OCI-LY3 (cell line): ENCODE results near the gene SNRNP40.

Experiments used
- H2AFZ ChIP-seq: fragments of 200-600, 300-600 bp; shearing (Covaris generic); 2 replicates; pipeline ENCODE4 v1.6.0; 2014; ENCODE audit warnings: antibody characterized with exemption, low read depth, low read length
- H3K27ac ChIP-seq: fragments of 200-600, 300-600 bp; sonication (generic); 2 replicates; pipeline ENCODE4 v1.5.1; 2014; ENCODE audit warnings: mild to moderate bottlenecking, low read length, moderate library complexity, mixed read lengths
- H3K27me3 ChIP-seq: fragments of 200-600, 300-600 bp; sonication (generic); 2 replicates; pipeline ENCODE4 v1.6.1; 2014; ENCODE audit warnings: low read depth, low read length, mixed read lengths
- H3K36me3 ChIP-seq: fragments of 200-600, 300-600 bp; sonication (generic); replicated peaks from 2 replicates; pipeline ENCODE3; 2014; ENCODE audit warnings: low read depth, low read length, mixed read lengths
- H3K4me1 ChIP-seq: fragments of 300-600, 200-600 bp; sonication (generic); 2 replicates; pipeline ENCODE4 v1.6.1; 2014; ENCODE audit warnings: low read length, mixed read lengths
- H3K4me2 ChIP-seq: fragments of 200-600, 300-600 bp; sonication (generic); 2 replicates; pipeline ENCODE4 v1.6.1; 2014; ENCODE audit warnings: low read length, mixed read lengths
- H3K4me3 ChIP-seq: fragments of 300-600, 200-600 bp; sonication (generic); 2 replicates; pipeline ENCODE4 v1.5.1; 2014; ENCODE audit warnings: antibody characterized with exemption, mild to moderate bottlenecking, low read length, moderate library complexity
- H3K79me2 ChIP-seq: fragments of 300-600, 200-600 bp; shearing (Covaris generic); 2 replicates; pipeline ENCODE4 v1.6.1; 2014; ENCODE audit warnings: mild to moderate bottlenecking, low read length, mixed read lengths
- H3K9ac ChIP-seq: fragments of 300-600, 200-600 bp; shearing (Covaris generic); 2 replicates; pipeline ENCODE4 v1.6.0; 2014; ENCODE audit warnings: mild to moderate bottlenecking, low read length, moderate library complexity
- H3K9me3 ChIP-seq: fragments of 200-600, 300-600 bp; shearing (Covaris generic); 2 replicates; pipeline ENCODE4 v1.6.1; 2014; ENCODE audit warnings: low read length, mixed read lengths; ENCODE audit not compliant: insufficient read depth
- H4K20me1 ChIP-seq: fragments of 200-600, 300-600 bp; sonication (generic); 2 replicates; pipeline ENCODE4 v1.6.1; 2016; ENCODE audit warnings: low read length, mixed read lengths; ENCODE audit not compliant: insufficient read depth
- EZH2phosphoT487 ChIP-seq: fragments of 200-600 bp; shearing (Covaris generic); IDR thresholded peaks from 2 replicates; pipeline ENCODE4 v1.6.1; 2018; ENCODE audit warnings: antibody characterized with exemption, mixed run types, low read depth
- TF ChIP-seq, protein P1 (sequence below): fragments of 200-600, 300-600 bp; sonication (generic); IDR thresholded peaks from 2 replicates; pipeline ENCODE4 v1.5.1; 2014; ENCODE audit warnings: antibody characterized with exemption, low read length, low read depth

The SNRNP40 gene

DNA sequence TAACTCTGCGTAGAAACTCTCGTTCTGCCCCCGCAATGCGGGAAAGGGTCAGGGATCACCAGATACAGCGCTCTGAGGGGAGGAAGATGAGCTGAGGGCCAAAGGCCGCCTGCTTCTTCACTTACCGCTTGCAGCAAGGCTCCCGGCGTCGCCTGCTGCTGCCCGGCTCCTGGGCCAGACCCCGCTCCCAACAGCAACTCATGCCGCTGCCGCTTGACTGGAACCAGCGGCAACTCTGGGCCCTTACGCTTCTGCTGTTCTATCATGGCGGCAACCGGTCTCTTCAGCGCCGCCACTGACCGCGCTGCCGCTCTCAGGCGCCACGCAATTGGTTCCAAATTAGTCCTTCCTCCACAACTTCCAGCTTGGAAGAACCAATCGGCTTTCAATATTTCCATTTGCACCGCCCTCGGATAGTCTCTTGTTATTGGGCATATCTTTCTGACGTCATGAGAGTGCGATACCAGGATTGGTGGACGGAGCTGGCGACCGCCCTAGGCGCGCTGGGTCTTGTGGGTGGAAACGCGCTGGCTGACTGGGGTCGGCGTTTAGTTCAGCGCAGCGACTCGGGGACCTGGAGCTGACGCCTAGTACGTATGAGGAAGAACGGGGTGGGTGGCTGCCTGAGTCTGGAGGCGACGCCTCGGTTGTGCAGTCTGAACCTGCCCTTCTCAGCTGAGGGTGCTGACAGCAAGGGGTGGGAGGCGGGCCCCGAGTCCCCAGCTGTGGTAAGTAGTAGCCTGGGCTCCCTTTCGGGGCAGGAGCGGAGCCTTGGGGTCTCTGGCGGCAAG lies at the start of gene SNRNP40, which contains the start of gene ZCCHC17:
Gene SNRNP40 (minus strand): TSS at position 303 of the 791 bp plus-strand sequence. CDS start 37 bp downstream, at position 266.
Gene ZCCHC17 (plus strand): TSS at position 547 of the 791 bp plus-strand sequence. CDS start 13,067 bp downstream, outside the sequence.
- peak within 1 kb of the TSS; percentile 48; the same call in 1 of the 2 replicates for H2AFZ ChIP-seq
- peak within 1 kb of the TSS; percentile 97 for H3K9ac ChIP-seq
- TF ChIP-seq, protein P1, sequence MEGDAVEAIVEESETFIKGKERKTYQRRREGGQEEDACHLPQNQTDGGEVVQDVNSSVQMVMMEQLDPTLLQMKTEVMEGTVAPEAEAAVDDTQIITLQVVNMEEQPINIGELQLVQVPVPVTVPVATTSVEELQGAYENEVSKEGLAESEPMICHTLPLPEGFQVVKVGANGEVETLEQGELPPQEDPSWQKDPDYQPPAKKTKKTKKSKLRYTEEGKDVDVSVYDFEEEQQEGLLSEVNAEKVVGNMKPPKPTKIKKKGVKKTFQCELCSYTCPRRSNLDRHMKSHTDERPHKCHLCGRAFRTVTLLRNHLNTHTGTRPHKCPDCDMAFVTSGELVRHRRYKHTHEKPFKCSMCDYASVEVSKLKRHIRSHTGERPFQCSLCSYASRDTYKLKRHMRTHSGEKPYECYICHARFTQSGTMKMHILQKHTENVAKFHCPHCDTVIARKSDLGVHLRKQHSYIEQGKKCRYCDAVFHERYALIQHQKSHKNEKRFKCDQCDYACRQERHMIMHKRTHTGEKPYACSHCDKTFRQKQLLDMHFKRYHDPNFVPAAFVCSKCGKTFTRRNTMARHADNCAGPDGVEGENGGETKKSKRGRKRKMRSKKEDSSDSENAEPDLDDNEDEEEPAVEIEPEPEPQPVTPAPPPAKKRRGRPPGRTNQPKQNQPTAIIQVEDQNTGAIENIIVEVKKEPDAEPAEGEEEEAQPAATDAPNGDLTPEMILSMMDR, result no peak
- no peak for TF ChIP-seq EZH2phosphoT487
- no peaks in the 10 kb centered on the region for H4K20me1 ChIP-seq
- H3K36me3 ChIP-seq, result peaks cover 7% of the 10 kb centered on the region
- H3K4me2 ChIP-seq, result peak within 1 kb of the TSS; percentile 95
- H3K9me3 ChIP-seq, result no peaks in the 10 kb centered on the region
- H3K4me3 ChIP-seq, result peak within 1 kb of the TSS; percentile 98
- H3K79me2 ChIP-seq, result peaks cover 71% of the 10 kb centered on the region
- H3K27me3 ChIP-seq, result no peaks in the 10 kb centered on the region
- H3K4me1 ChIP-seq, result peaks cover 13% of the 10 kb centered on the region
- H3K27ac ChIP-seq, result peak within 1 kb of the TSS; percentile 55

DNA sequence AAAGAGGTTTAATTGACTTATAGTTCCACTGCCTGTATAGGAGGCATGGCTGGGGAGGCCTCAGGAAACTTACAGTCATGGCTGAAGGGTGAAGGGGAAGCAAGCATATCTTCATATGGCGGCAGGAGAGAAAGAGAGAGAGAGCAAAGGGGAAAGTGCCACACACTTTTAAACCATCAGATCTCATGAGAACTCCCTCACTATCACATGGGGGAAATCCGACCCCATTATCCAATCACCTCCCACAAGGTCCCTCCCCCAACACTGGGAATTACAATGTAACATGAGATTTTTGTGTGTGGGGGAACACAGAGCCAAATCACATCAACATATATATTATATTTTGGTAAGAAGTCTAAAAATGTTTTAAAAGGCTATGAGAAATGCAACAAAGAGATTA lies 49.0 kb upstream of the SNRNP40 start:
- Histone ChIP-seq H2AFZ (no peak overlapping the region), H4K20me1 (no peaks in the 10 kb centered on the region), H3K4me1 (no peaks in the 10 kb centered on the region), H3K27ac (no peak overlapping the region), H3K79me2 (no peaks in the 10 kb centered on the region), H3K36me3 (no peaks in the 10 kb centered on the region), H3K4me2 (no peak overlapping the region), H3K9ac (no peak overlapping the region), H3K4me3 (no peak overlapping the region), H3K9me3 (no peaks in the 10 kb centered on the region), H3K27me3 (no peaks in the 10 kb centered on the region)
- no peak for TF ChIP-seq EZH2phosphoT487
- TF ChIP-seq, protein P1, result no peak

DNA sequence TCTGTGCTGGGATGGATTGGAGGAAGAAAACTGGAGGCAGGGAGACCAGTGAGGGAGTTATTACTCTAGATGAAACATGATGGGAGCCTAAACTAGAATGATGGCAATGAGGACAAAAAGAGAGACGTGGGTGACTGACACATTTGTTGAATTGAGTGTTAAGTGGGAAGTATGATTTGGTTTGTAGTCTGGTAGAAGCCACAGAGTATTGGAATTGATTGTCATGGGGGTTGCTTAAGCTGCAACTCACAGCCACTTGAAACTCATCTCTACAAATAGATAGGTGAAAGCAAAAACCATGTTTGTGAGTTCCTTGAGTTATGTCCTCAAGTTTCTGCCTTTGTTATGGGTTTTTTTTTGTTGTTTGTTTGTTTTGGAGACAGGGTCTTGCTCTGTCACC lies 47.9 kb upstream of the SNRNP40 start:
- Histone ChIP-seq H3K4me3 (no peak overlapping the region), H3K27me3 (no peaks in the 10 kb centered on the region), H3K4me1 (no peaks in the 10 kb centered on the region), H3K27ac (no peak overlapping the region), H4K20me1 (no peaks in the 10 kb centered on the region), H2AFZ (no peak overlapping the region), H3K79me2 (no peaks in the 10 kb centered on the region), H3K4me2 (no peak overlapping the region), H3K9ac (no peak overlapping the region), H3K9me3 (no peaks in the 10 kb centered on the region), H3K36me3 (no peaks in the 10 kb centered on the region)
- TF ChIP-seq, protein P1, result no peak
- TF ChIP-seq EZH2phosphoT487, result no peak

DNA sequence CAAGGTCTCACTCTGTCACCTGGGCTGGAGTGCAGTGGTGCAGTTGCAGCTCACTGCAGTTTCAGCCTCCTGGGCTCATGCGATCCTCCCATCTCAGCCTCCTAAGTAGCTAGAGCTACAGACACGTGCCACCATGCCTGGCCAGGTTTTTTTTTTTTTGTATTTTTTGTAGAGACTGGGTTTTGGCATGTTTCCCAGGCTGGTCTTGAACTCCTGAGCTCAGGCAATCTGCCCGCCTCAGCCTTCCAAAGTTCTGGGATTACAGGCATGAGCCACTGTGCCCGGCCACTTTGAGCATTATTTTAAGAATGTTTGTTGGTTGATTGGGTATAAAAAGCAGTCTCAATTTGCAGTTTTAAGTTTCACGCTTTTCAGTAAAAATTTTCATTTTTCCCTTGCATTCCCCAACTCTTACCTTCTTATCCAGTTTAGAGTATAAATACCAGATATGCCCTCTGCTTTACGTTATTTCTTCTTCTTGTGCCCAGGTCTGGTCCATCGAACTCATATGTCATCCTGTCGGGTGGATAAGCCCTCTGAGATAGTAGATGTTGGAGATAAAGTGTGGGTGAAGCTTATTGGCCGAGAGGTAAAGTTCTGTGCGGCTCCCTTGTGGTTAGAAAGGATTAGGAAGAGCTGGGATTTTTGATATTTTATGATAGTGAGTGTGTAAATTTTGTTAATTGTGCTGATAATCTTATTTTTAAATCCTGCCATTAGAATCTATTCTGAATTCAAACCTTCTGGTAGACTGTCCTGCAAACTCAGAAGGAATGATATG lies 40.3 kb upstream of the SNRNP40 start:
- H3K4me2 ChIP-seq, result no peak overlapping the region
- no peaks in the 10 kb centered on the region for H3K9me3 ChIP-seq
- no peak overlapping the region for H2AFZ ChIP-seq
- TF ChIP-seq EZH2phosphoT487, result no peak
- TF ChIP-seq, protein P1, result no peak
- no peak overlapping the region for H3K9ac ChIP-seq
- no peak overlapping the region for H3K27ac ChIP-seq
- no peaks in the 10 kb centered on the region for H3K79me2 ChIP-seq
- H4K20me1 ChIP-seq, result no peaks in the 10 kb centered on the region
- no peaks in the 10 kb centered on the region for H3K27me3 ChIP-seq
- no peaks in the 10 kb centered on the region for H3K4me1 ChIP-seq
- H3K4me3 ChIP-seq, result no peak overlapping the region
- H3K36me3 ChIP-seq, result no peaks in the 10 kb centered on the region
